Measurements from ENCODE around the gene FAM90A26.
"Not testable (repeated sequence)": the region's sequence is repeated elsewhere in the genome, so short reads cannot be mapped to it uniquely, and the experiment has no call there.

Gene FAM90A26

DNA sequence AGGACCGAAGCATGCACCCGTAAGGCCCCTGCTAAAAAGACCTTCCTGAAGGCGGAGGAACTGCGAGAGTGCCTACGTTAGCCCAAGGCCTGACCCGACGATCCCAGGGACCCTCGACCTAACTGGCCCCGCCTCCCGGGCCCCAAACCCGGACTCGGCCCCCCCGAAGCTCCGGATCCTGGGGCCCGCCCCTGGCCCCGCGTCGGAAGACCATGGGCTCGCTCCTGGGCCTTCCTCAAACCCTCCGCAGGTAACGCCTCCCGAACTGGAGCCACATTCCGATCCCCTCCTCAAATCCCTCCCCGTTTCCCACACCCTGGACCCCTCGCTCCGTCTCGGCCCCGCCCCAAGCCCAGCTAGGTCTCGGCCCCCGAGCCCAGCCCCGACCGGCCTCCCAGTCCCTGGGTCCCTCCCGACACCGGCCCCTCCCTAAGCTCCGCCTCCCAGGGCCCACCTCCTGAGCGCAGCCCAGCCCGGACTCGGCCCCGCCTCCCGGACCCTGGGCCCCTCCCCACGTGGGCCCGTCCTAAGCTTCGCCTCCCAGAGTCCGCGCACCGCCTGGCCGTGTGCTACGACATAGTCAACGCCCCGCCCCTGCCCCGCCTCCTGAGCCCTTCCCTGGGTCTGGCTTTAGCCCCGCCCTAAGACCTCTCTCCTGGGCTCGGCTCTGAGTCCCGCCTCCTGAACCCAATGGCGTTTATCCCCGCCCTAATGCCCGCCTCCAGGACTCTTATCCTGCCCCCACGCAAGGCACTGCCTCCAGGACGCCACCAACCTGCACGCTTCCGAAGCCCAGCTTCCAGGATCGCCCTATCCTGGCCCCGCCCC lies 17.8 kb upstream of the FAM90A26 start:
- peak; percentile 37 for DNase-seq (ENCODE audit: low spot score)

DNA sequence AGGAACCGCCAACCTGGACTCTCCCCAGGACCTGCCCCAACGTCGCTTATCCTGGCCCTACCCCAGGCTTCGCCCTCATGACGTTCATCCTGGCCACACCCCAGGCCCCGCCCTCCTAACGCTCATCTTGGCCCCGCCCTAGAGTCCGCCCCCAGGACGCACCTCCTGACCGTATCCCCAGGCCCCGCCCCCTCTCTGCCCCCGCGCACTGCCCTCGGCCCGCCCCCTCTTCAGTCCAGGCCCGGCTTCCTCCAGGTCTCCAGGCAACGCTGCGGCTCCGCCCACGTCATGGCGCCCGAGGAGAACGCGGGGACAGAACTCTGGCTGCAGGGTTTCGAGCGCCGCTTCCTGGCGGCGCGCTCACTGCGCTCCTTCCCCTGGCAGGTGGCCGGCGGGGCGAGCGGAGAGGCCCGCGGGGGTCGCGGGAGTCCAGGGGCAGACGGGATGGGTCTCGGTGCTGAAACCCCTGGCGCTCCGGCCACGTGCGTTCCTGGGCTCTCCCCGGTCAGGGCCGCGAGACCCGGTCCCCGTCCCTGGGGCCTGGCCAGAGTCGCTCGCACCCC lies 17.1 kb upstream of the FAM90A26 start:
- peak; percentile 70 for DNase-seq (ENCODE audit: low spot score)

DNA sequence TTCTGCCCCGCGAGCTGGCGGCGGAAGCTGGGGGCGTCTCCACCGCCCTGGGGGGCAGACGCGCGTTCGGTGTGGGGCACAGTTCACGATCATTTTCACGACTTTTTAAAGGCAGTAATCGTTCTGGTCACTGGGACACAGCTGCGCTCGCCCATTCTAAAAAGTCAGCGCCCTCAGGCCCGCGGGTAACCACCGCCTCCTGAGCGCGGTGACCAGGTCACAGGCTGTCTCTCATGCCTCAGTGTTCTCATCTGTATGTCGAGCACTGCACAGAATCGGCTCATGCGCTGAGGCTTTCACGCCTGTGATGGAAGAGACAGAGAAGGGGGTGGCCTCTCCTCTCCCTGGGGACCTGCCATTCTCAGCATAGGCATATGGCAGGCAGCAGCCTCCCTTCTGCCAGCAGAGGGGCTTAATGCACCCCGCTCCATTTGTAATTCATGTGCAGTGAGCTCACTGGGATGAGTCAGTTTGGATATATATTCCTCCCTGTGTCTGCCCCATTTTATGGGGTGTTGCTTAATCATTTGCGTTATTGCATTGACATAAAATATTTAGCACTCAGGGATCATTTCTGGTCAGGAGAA lies 16.5 kb upstream of the FAM90A26 start:
- not testable (repeated sequence) for DNase-seq (ENCODE audit: low spot score)

DNA sequence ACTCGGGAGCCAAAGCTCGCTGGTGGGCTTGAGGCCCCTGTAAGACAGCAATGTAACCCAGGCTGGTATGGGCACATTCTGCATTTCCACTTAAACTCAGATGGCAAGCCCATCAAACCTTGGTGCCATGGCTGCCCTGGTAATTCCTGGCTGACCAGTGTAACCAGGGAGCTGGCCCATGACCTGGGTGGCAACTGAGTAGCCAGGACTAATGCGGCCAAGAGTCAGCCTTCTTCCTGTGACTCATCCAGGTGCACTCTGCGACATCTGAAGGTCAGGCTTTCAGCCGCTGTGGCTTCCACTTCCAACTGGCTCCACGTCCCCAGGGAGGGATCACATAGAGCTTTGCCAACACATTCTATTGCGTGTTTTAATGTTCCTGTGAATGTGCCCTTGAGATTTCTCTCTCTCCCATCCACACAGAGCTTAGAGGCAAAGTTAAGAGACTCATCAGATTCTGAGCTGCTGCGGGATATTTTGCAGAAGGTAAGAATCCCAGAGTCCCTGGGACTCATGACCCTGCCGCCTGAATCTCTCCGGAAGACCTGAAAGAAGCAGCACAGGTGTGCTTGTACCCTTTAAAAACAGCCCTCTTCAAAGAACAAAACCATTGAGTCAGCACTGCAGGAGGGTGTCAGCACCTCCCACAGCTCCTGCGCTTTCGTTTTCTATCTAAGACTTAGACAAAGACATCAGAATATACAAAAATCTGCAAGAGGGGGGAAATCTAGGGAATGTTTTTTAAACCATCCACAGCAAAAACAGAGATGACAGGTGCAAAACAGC lies 14.9 kb upstream of the FAM90A26 start:
- DNase-seq (ENCODE audit: low spot score) = not testable (repeated sequence)

DNA sequence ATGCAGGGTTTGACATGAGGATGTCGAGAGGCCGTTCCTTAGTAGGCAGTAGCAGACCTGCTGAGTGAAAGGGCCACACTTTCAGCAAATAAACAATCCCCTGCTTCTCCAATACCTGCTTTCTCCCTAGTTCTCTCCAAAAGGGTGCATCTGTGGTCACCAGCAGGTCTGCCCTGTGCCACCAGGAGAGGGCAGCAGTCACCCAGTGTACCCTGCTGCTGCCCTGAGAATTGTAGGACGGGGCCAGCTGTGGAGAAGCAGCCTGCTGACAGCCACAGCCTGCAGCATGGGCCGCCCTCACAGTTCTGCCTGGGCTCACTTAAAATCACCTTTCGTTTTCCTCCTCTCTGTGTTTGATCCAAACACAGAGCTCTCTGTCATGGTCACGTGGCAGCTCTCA lies 11.8 kb upstream of the FAM90A26 start:
- not testable (repeated sequence) for DNase-seq (ENCODE audit: low spot score)

DNA sequence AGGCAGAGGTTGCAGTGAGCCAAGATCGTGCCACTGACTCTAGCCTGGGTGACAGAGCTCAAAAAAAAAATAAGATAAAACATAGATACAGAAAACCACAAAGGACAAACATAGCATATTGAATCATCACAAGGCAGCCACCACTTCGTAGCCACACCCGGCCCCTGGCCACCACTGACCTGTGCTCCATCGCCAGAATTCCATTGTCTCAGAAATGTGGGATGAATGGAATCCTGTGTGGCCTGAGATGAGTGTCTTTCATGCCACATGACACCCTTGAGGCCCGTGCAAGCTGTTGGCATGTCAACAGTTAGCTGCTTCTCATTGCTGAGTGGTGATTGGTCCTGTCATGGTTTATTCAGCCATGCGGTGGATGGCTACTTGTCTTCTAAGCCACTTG lies 10.2 kb upstream of the FAM90A26 start:
- not testable (repeated sequence) for DNase-seq (ENCODE audit: low spot score)

DNA sequence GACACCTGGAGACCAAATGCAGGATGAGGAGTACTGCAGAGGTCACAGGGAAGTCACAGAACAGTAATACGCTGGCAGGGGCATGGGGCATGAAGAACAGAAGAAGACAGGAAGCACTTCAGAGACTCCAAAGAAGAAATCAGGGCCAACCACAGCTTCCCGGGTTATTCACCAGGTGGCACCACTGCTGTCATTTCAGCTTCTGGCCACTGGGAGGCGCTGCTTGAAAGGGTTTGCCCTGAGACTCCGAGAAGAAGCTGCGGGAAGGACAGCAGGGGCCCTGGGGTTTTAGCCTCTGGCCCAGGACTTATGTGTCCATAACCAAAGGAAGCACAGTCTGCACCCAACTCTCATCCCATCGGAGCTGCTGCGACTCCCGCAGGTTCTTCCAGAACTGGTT lies 4.2 kb upstream of the FAM90A26 start:
- not testable (repeated sequence) for DNase-seq (ENCODE audit: low spot score)

DNA sequence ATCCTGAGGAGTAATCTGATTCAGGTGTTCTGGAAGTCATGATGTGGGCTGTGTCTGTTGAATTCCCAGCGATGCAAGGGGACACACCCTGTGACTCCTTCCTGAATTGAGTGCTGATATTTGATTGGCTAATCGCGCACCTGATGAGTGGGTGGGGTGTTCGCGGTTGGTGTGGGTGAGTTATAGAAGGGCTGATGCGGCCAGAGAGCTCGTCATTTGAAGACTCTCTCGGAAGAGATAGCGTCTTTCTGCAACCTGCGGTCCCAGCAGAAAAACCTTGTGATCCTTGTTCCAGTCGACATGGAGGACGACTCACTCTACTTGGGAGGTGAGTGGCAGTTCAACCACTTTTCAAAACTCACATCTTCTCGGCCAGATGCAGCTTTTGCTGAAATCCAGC lies 40.1 kb downstream of the FAM90A26 start, which contains the start of gene USP17L10:
TSS of gene USP17L10 (plus strand) at position 301 of the 400 bp plus-strand sequence. CDS start at position 301, 0 bp downstream.
- DNase-seq (ENCODE audit: low spot score) = not testable (repeated sequence)

DNA sequence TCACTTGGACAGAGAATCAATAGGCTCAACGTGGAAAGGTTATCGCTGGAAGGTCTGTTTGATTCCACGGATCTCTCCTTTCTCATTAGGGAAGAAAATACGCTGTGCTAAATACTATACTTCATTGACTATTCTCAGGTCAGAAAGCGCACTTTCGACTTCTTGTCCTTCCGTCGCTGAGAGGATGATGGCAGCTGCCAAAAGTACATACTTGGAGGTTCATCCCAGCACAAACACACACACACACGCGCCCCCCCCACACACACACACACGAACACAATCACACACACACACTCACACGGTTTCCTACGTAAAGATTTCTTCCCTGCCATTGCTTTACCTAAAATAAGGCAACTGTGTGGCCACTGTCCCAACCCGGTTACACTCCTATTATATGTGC lies 44.5 kb downstream of the FAM90A26 start:
- DNase-seq (ENCODE audit: low spot score) = not testable (repeated sequence)

DNA sequence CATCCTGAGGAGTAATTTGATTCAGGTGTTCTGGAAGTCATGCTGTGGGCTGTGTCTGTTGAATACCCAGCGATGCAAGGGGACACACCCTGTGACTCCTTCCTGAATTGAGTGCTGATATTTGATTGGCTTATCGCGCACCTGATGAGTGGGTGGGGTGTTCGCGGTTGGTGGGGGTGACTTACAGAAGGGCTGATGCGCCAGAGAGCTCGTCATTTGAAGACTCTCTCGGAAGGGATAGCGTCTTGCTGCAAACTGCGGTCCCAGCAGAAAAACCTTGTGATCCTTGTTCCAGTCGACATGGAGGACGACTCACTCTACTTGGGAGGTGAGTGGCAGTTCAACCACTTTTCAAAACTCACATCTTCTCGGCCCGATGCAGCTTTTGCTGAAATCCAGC lies 44.9 kb downstream of the FAM90A26 start, which contains the start of gene USP17L11:
TSS of gene USP17L11 (plus strand) at position 301 of the 400 bp plus-strand sequence. CDS start at position 301, 0 bp downstream.
- DNase-seq (ENCODE audit: low spot score) = not testable (repeated sequence)

DNA sequence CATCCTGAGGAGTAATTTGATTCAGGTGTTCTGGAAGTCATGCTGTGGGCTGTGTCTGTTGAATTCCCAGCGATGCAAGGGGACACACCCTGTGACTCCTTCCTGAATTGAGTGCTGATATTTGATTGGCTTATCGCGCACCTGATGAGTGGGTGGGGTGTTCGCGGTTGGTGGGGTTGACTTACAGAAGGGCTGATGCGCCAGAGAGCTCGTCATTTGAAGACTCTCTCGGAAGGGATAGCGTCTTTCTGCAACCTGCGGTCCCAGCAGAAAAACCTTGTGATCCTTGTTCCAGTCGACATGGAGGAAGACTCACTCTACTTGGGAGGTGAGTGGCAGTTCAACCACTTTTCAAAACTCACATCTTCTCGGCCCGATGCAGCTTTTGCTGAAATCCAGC lies 49.6 kb downstream of the FAM90A26 start, which contains the start of gene USP17L12:
TSS of gene USP17L12 (plus strand) at position 301 of the 400 bp plus-strand sequence. CDS start at position 301, 0 bp downstream.
- DNase-seq (ENCODE audit: low spot score) = not testable (repeated sequence)

DNA sequence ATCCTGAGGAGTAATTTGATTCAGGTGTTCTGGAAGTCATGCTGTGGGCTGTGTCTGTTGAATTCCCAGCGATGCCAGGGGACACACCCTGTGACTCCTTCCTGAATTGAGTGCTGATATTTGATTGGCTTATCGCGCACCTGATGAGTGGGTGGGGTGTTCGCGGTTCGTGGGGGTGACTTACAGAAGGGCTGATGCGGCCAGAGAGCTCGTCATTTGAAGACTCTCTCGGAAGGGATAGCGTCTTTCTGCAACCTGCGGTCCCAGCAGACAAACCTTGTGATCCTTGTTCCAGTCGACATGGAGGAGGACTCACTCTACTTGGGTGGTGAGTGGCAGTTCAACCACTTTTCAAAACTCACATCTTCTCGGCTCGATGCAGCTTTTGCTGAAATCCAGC lies 54.4 kb downstream of the FAM90A26 start, which contains the start of gene USP17L13:
TSS of gene USP17L13 (plus strand) at position 301 of the 400 bp plus-strand sequence. CDS start at position 301, 0 bp downstream.
- not testable (repeated sequence) for DNase-seq (ENCODE audit: low spot score)

Data from GM20000 (cell line).